ENCODE data around the gene CCDC81.
A peak's percentile ranks its signal among the peaks of the same experiment; 100 is the strongest.

The CCDC81 gene

GRCh38 chr11:86438685-86439084, 64.0 kb downstream of the CCDC81 start:
- no peak for DNase-seq (ENCODE audit: low read depth in 2 of 3, low spot score in 2 of 3)

- DNase-seq (ENCODE audit: low read depth in 2 of 3, low spot score in 2 of 3) = no peak
Measured at GRCh38 chr11:86440305-86440716, 65.6 kb downstream of the CCDC81 start.

GRCh38 chr11:86440843-86441242, 66.2 kb downstream of the CCDC81 start:
- no peak for DNase-seq (ENCODE audit: low read depth in 2 of 3, low spot score in 2 of 3)

GRCh38 chr11:86442420-86442819, 67.7 kb downstream of the CCDC81 start:
- DNase-seq (ENCODE audit: low read depth in 2 of 3, low spot score in 2 of 3) = peak in 1 of 3 experiments; percentile 45

GRCh38 chr11:86442827-86443226, 68.1 kb downstream of the CCDC81 start:
- DNase-seq (ENCODE audit: low read depth in 2 of 3, low spot score in 2 of 3) = no peak

GRCh38 chr11:86443415-86443814, 68.7 kb downstream of the CCDC81 start:
- no peak for DNase-seq (ENCODE audit: low read depth in 2 of 3, low spot score in 2 of 3)

GRCh38 chr11:86444981-86445380, 70.3 kb downstream of the CCDC81 start:
- DNase-seq (ENCODE audit: low read depth in 2 of 3, low spot score in 2 of 3) = no peak

- DNase-seq (ENCODE audit: low read depth in 2 of 3, low spot score in 2 of 3) = no peak
Measured at GRCh38 chr11:86446163-86446923, 71.7 kb downstream of the CCDC81 start.

- DNase-seq (ENCODE audit: low read depth in 2 of 3, low spot score in 2 of 3) = no peak
Measured at GRCh38 chr11:86446924-86447285, 72.2 kb downstream of the CCDC81 start.

GRCh38 chr11:86447763-86448480, 73.2 kb downstream of the CCDC81 start:
- no peak for DNase-seq (ENCODE audit: low read depth in 2 of 3, low spot score in 2 of 3)

- no peak for DNase-seq (ENCODE audit: low read depth in 2 of 3, low spot score in 2 of 3)
Measured at GRCh38 chr11:86449993-86450629, 75.4 kb downstream of the CCDC81 start.

GRCh38 chr11:86453290-86454030, 78.8 kb downstream of the CCDC81 start:
- no peak for DNase-seq (ENCODE audit: low read depth in 2 of 3, low spot score in 2 of 3)

- peak in 2 of 3 experiments; percentile 56 to 84 for DNase-seq (ENCODE audit: low read depth in 2 of 3, low spot score in 2 of 3)
Measured at GRCh38 chr11:86456075-86456939, 81.6 kb downstream of the CCDC81 start.

- no peak for DNase-seq (ENCODE audit: low read depth in 2 of 3, low spot score in 2 of 3)
Measured at GRCh38 chr11:86458294-86459001, 83.8 kb downstream of the CCDC81 start.

- DNase-seq (ENCODE audit: low read depth in 2 of 3, low spot score in 2 of 3) = no peak
Measured at GRCh38 chr11:86459002-86459385, 84.3 kb downstream of the CCDC81 start.

GRCh38 chr11:86459682-86460460, 85.2 kb downstream of the CCDC81 start:
- DNase-seq (ENCODE audit: low read depth in 2 of 3, low spot score in 2 of 3) = no peak

GRCh38 chr11:86460461-86461385, 86.0 kb downstream of the CCDC81 start:
- DNase-seq (ENCODE audit: low read depth in 2 of 3, low spot score in 2 of 3) = no peak

GRCh38 chr11:86461892-86462291, 87.2 kb downstream of the CCDC81 start:
- no peak for DNase-seq (ENCODE audit: low read depth in 2 of 3, low spot score in 2 of 3)
